HG03575 (cell line): Measurements from ENCODE around the gene ROPN1L.

Experiments used
- ATAC-seq: cut with Tn5 transposase; IDR thresholded peaks from one replicate; pipeline ENCODE4 v1.9.1; 2021; ENCODE audit not compliant: unreplicated experiment, insufficient number of reproducible peaks, low FRiP score; ENCODE audit errors: extremely low read depth

ROPN1L gene

GRCh38 chr5:10470669-10471068 lies 29.0 kb downstream of the ROPN1L start:
- ATAC-seq = no peak

GRCh38 chr5:10471677-10472076 lies 30.0 kb downstream of the ROPN1L start:
- ATAC-seq = no peak

GRCh38 chr5:10474521-10475075 lies 32.9 kb downstream of the ROPN1L start:
- no peak for ATAC-seq

GRCh38 chr5:10475931-10476676 lies 34.4 kb downstream of the ROPN1L start:
- ATAC-seq = no peak

- ATAC-seq = no peak
These were observed 35.2 kb downstream of the ROPN1L start for GRCh38 chr5:10476878-10477277.

GRCh38 chr5:10477943-10478342 lies 36.3 kb downstream of the ROPN1L start:
- no peak for ATAC-seq

GRCh38 chr5:10478436-10478835 lies 36.8 kb downstream of the ROPN1L start:
- ATAC-seq = no peak

GRCh38 chr5:10479154-10479721 lies 37.6 kb downstream of the ROPN1L start:
- no peak for ATAC-seq

- ATAC-seq = no peak
These were observed 38.7 kb downstream of the ROPN1L start for GRCh38 chr5:10480237-10480985.

GRCh38 chr5:10481241-10481935 lies 39.7 kb downstream of the ROPN1L start:
- no peak for ATAC-seq

GRCh38 chr5:10482791-10483530 lies 41.3 kb downstream of the ROPN1L start:
- ATAC-seq = no peak

- no peak for ATAC-seq
These were observed 43.1 kb downstream of the ROPN1L start for GRCh38 chr5:10484774-10485141.

GRCh38 chr5:10485142-10485795 lies 43.6 kb downstream of the ROPN1L start:
- no peak for ATAC-seq

- no peak for ATAC-seq
These were observed 44.2 kb downstream of the ROPN1L start for GRCh38 chr5:10485897-10486296.

- ATAC-seq = no peak
These were observed 45.0 kb downstream of the ROPN1L start for GRCh38 chr5:10486511-10487344.

GRCh38 chr5:10488144-10488543 lies 46.5 kb downstream of the ROPN1L start:
- ATAC-seq = no peak

GRCh38 chr5:10489810-10490426 lies 48.2 kb downstream of the ROPN1L start:
- ATAC-seq = peak; percentile 83
